SW 1271 (cell line): Measurements from ENCODE around the gene TEX22.
"Not testable (repeated sequence)": the region's sequence is repeated elsewhere in the genome, so short reads cannot be mapped to it uniquely, and the experiment has no call there.

ENCODE experiments used
- DNase-seq, 2 experiments: peaks; one replicate each; lab custom pipeline; 2025; lab: John Stamatoyannopoulos, UW

TEX22 gene

GRCh38 chr14:105398044-105398725 lies at the start of gene TEX22:
TSS of gene TEX22 (plus strand) at chr14:105398538. CDS start at chr14:105399341, 803 bp downstream.
- peak; percentile 24 to 80 for DNase-seq

- no peak for DNase-seq
Observed at GRCh38 chr14:105348945-105349699, 49.2 kb upstream of the TEX22 start.

- DNase-seq: no peak
Observed at GRCh38 chr14:105349992-105350391, 48.3 kb upstream of the TEX22 start.

GRCh38 chr14:105350450-105351244 lies 47.7 kb upstream of the TEX22 start:
- DNase-seq: no peak

DNA sequence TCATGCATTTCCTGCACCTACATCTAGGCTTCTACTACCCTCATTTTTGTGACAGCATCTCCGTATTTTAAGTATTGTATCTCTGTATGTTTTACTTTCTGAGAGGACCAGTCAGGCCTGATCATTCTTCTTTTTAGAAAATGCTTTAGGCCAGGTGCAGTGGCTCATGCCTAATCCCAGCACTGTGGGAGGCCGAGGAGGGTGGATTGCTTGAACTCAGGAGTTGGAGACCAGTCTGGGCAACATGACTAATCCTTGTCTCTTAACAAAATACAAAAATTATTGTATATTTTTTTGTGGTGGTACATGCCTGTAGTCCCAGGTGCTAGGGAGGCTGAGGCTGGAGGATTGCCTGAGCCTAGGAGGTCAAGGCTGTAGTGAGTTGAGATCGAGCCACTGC lies 46.9 kb upstream of the TEX22 start:
- no peak for DNase-seq

- peak; percentile 79 to 84 for DNase-seq
Observed at GRCh38 chr14:105351920-105352851, 46.2 kb upstream of the TEX22 start.

DNA sequence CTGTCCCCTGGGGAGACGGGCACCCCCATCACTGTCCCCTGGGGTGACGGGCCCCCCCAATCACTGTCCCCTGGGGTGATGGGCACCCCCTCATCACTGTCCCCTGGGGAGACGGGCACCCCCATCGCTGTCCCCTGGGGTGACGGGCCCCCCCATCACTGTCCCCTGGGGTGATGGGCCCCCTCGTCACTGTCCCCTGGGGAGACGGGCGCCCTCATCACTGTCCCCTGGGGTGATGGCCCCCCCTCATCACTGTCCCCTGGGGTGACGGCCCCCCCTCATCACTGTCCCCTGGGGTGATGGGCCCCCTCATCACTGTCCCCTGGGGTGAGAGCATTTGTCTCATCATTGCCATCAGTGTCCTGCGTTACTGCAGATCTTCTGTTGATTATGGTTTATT lies 45.2 kb upstream of the TEX22 start:
- no peak for DNase-seq

- no peak for DNase-seq
Observed at GRCh38 chr14:105354541-105354940, 43.8 kb upstream of the TEX22 start.

- DNase-seq: no peak
Observed at GRCh38 chr14:105355049-105355575, 43.2 kb upstream of the TEX22 start.

DNA sequence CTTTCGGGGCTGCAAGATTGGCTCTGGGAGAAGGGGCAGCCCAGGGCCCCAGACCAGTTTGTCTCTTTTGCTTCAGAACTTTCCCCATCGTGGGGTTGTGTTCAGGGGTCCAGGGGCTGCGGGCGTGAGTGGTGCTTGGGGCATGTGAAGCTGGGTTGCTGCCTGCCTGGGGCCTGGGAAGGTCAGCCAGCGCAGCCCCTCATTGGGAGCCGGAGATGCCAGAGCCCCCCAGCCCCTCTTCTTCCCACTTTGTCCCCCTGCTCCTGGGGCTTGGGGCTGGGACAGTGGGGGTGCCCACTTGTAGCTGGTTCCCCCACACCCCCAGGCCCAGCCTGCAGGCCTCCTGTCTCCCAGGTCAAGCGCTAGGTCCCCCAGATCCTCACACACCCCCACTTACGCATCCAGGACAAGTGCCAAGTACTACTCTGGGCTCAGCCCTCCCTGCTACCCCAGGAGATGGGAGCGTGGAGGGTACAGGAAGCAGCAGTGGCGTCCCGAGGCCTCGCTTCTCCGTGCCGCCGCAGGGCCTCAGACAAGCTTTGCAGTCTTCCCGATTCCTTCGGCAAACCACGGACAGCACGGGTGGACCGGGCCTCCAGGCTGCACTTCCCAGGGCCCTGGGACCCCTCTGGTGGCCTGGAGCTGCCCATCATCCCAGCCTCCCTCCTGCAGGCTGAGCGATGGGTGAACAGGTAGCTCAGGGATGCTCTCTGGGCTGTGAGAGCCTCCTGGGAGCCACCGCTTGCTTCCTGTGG lies 42.3 kb upstream of the TEX22 start:
- DNase-seq: no peak

GRCh38 chr14:105356927-105357326 lies 41.4 kb upstream of the TEX22 start:
- DNase-seq: no peak

GRCh38 chr14:105357626-105358025 lies 40.7 kb upstream of the TEX22 start:
- DNase-seq: no peak

DNA sequence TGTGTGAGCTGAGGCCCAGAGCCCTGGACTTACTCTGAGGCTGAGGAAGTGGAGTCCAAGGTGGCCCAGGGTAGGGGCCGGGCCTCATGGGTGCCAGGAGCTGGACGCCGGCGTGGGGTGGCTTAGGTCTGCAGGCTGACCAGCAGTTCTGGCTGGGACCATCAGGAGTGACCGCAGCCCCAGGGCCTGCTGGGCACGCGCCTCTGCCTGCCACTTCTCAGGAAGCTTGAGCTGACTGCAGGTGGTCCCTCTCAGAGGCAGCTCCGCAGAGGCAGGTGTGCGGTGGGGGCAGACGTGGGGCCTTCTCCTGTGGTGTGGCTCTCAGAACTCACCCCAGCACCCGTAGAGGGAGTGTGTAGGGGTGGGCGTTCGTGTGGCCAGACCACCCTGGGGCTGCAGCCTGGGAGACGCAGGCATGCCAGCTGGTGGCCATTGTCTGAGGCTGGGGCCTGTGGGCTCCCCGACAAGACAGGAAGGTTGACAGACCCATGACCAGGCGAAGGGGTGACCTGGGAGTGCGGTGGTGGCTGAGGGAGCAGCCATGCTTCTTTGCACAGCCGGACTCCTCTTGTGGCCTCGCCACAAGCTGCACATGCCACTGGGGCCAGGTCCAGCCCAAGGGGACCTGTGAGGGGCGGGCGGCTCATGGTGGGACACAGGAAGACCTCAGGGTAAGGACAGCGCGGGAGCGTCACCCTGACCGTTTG lies 40.0 kb upstream of the TEX22 start:
- DNase-seq: no peak

DNA sequence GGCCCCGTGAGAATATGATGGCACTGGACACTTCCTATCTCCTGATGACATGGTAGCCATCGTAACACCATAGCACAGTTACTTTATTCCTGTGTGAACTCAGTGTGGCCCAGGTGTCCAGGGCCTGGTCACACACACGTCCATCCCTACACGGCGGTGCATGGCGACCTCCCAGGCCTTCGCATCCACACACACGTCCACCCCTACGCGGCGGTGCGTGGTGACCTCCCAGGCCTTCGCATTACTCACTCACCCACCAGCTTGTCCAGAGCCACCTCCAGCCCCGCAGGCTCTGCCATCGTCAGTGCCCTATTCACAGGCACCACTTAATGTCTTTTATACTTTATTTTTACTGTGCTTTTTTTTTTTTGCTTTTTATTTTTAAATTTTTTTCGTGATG lies 39.4 kb upstream of the TEX22 start:
- no peak for DNase-seq

DNA sequence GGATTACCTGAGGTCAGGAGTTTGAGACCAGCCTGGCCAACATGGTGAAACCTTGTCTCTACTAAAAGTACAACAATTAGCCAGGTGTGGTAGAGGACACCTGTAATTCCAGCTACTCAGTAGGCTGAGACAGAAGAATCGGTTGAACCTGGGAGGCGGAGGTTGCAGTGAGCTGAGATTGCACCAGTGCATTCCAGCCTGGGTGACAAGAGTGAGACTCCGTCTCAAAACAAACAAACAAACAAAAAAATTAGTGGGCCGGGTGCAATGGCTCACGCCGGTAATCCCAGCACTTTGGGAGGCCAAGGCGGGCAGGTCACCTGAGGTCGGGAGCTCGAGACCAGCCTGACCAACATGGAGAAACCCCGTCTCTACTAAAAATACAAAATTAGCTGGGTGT lies 36.9 kb upstream of the TEX22 start:
- DNase-seq: not testable (repeated sequence)

- DNase-seq: peak in 1 of 2 experiments; percentile 11
Observed at GRCh38 chr14:105363847-105364708, 34.3 kb upstream of the TEX22 start.

GRCh38 chr14:105365101-105365500 lies 33.2 kb upstream of the TEX22 start:
- no peak for DNase-seq

GRCh38 chr14:105365681-105366080 lies 32.7 kb upstream of the TEX22 start:
- no peak for DNase-seq
